ENCODE results near the gene TRAK1.

The TRAK1 gene

DNA sequence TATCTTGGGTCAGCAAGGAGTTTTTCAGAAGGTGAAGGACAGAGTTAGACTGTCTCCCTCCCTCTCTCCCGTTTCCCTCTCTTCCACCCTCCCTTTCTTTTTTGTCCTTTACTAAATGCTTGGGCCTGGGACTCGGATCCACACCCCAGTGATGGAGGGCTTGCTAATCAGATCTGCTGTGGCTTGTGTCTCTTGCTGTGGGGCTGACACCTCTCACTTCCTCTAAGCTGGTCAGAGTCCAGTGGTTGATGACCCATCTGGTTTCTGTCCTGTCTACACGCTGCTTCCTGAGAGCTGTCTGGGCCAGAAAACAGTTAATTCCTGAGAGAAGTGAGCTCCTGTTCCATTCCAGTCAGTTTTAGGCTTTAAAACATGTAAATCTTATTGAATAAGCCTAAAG is 849 bp downstream of the TRAK1 start:
- DNase-seq, result no peak
- Histone ChIP-seq H3K4me1 (no peaks in the 10 kb centered on the region), H3K9me3 (no peaks in the 10 kb centered on the region), H3K27me3 (no peaks in the 10 kb centered on the region), H3K4me3 (ENCODE audit: low read depth, low read length) (no peak overlapping the region), H3K36me3 (no peaks in the 10 kb centered on the region)
- TF ChIP-seq, protein P1, sequence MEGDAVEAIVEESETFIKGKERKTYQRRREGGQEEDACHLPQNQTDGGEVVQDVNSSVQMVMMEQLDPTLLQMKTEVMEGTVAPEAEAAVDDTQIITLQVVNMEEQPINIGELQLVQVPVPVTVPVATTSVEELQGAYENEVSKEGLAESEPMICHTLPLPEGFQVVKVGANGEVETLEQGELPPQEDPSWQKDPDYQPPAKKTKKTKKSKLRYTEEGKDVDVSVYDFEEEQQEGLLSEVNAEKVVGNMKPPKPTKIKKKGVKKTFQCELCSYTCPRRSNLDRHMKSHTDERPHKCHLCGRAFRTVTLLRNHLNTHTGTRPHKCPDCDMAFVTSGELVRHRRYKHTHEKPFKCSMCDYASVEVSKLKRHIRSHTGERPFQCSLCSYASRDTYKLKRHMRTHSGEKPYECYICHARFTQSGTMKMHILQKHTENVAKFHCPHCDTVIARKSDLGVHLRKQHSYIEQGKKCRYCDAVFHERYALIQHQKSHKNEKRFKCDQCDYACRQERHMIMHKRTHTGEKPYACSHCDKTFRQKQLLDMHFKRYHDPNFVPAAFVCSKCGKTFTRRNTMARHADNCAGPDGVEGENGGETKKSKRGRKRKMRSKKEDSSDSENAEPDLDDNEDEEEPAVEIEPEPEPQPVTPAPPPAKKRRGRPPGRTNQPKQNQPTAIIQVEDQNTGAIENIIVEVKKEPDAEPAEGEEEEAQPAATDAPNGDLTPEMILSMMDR (IDR thresholded peaks at IDR 0.05; ENCODE audit: low read depth, low read length), result no peak

DNA sequence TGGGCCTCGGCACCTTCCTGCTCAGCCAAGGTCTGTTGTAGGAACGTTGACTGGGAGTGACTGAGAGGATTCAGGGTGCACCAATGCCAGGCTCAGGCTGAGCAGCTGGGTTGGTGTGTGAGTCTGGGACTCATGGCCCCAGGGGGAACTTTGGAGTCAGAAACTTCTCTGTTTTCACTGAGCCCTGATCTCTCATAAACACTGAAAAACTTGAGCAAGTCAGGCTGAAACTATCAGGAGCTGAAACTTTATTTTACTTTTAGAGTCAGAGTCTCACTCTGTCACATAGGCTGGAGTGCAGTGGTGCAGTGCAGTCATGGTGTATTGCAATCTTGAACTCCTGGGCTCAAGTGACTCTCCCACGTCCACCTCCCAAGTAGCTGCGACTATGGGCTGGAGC is 3.0 kb downstream of the TRAK1 start:
- Histone ChIP-seq H3K4me1 (no peaks in the 10 kb centered on the region), H3K9me3 (no peaks in the 10 kb centered on the region), H3K27me3 (no peaks in the 10 kb centered on the region), H3K4me3 (ENCODE audit: low read depth, low read length) (no peak overlapping the region), H3K36me3 (no peaks in the 10 kb centered on the region)
- TF ChIP-seq, protein P1 (IDR thresholded peaks at IDR 0.05; ENCODE audit: low read depth, low read length), result no peak
- no peak for DNase-seq

DNA sequence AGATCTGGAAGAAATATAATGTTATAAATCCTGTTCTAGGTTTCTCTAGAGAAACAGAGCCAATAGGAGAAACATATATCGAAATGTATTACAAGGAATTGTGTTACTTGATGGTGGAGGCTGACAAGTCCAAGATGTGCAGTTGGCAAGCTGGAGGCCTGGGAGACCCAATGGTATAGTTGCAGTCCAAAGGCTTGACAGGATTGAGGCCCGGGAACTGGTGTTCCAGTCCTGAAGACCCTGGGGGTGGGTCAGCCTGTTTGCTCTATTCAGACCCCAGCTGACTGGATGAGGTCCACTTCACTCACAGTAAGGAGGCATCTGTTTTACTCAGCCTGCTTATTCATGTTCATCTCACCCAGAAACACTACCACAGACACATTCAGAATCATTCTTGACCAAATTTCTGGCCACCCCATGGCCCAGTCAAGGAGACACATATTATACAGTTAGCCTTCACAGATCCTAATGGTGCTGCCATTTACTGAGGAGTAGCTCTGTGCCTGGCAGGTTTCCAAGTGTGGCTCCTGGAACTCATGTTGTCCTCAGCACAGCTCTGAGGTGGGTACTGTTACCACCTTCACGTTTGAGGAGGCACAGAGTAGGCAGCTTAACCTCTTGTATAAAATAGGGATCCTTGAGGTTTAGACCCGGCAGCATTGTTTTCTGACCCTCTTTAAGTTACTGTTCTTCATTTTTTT is 3.7 kb downstream of the TRAK1 start:
- TF ChIP-seq, protein P1 (IDR thresholded peaks at IDR 0.05; ENCODE audit: low read depth, low read length), result no peak
- Histone ChIP-seq H3K4me1 (no peaks in the 10 kb centered on the region), H3K36me3 (no peaks in the 10 kb centered on the region), H3K9me3 (no peaks in the 10 kb centered on the region), H3K4me3 (ENCODE audit: low read depth, low read length) (no peak overlapping the region), H3K27me3 (no peaks in the 10 kb centered on the region)
- DNase-seq, result peak; percentile 15

DNA sequence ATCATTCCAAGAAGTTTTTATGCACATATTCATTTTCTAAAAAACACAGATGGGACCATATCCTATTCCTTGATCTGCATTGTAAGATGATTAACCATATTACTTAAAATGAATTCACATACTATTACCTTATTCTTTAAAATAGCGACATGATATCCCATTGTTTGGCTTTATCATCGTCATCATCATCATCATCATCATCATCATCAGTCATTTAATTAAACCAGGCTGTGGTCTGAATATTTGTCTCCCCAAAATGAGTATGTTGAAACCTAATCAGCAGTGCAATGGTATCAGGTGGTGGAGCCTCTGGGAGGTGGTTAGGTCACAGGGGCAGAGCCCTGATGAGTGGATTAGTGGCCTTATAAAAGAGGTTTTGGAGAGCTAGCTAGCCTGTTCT is 4.4 kb downstream of the TRAK1 start:
- no peaks in the 10 kb centered on the region for H3K27me3 ChIP-seq
- H3K36me3 ChIP-seq, result no peaks in the 10 kb centered on the region
- H3K4me1 ChIP-seq, result no peaks in the 10 kb centered on the region
- TF ChIP-seq, protein P1 (IDR thresholded peaks at IDR 0.05; ENCODE audit: low read depth, low read length), result no peak
- no peaks in the 10 kb centered on the region for H3K9me3 ChIP-seq
- no peak overlapping the region for H3K4me3 ChIP-seq (ENCODE audit: low read depth, low read length)
- DNase-seq, result no peak

DNA sequence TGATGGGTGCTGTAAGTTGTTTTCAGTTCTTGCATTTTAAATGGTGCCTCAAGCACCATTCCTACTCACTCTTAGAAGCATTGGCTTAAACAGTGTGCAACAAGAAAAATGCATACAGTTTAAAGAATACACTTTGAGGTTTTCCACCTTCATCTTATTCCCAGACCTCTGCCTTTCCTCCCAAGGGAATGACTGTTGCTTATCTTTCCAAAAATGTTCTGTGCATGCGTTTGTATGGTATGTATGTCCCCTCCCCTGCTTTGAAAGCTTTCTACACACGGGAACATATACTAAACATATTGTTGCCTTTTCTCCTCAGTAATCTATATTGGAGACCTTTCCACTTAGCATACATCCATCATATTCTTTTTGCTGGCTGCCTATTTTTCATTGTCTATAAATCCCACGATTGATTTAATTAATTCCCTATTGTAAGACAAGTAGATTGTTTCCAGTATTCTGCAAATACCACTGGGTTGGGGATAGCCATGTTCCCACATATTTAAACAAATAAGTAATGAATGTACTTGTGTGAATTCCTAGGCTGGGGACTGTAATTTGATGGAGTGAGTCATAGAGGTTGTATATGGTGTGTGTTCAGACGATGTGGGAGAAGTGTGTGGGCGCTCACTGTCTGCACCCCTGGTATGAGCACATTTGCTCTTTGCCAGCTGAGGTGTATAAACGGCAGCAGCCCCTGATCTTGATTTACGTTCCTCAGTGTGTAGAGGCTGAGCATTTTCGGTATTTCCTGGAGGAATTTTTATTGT is 5.8 kb downstream of the TRAK1 start:
- Histone ChIP-seq H3K4me3 (ENCODE audit: low read depth, low read length) (no peak overlapping the region), H3K36me3 (no peaks in the 10 kb centered on the region), H3K4me1 (no peaks in the 10 kb centered on the region), H3K9me3 (no peaks in the 10 kb centered on the region), H3K27me3 (no peaks in the 10 kb centered on the region)
- no peak for DNase-seq
- TF ChIP-seq, protein P1 (IDR thresholded peaks at IDR 0.05; ENCODE audit: low read depth, low read length), result no peak

DNA sequence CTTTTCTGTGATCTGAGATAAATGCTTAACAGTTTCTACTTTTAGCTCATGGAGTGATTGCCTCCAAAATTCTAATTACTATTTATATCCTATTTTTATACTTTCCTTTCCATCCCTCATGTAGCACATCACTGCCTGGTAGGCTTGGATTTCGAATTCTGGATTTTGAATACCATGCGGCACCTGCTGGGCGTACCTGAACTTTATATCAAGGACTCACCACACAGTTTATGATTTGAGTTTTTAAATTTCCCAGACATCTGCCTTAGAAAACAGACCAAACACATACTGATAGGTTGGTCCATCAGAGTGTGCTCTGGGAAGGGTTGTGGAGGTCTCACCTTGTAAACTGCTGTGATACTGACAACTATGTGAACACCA is 6.4 kb downstream of the TRAK1 start:
- no peaks in the 10 kb centered on the region for H3K36me3 ChIP-seq
- H3K4me1 ChIP-seq, result no peaks in the 10 kb centered on the region
- no peaks in the 10 kb centered on the region for H3K9me3 ChIP-seq
- H3K4me3 ChIP-seq (ENCODE audit: low read depth, low read length), result no peak overlapping the region
- no peaks in the 10 kb centered on the region for H3K27me3 ChIP-seq
- DNase-seq, result no peak
- TF ChIP-seq, protein P1 (IDR thresholded peaks at IDR 0.05; ENCODE audit: low read depth, low read length), result no peak
